SK-N-SH (cell line): ENCODE results near the gene RAB7B.

ENCODE experiments used
- EP300 ChIP-seq, 2 experiments: IDR thresholded peaks; 2 replicates each; pipeline versions ENCODE4 v1.4.0 to v1.6.1; 2012; ENCODE audit warnings: borderline replicate concordance in 1 of 2, low read depth in 1 of 2, low read length in 1 of 2
- FOSL2 ChIP-seq: IDR thresholded peaks from 2 replicates; pipeline ENCODE4 v1.4.0; 2012; ENCODE audit warnings: low read depth, mild to moderate bottlenecking, moderate library complexity, borderline replicate concordance
- GABPA ChIP-seq: IDR thresholded peaks from 2 replicates; pipeline ENCODE4 v1.4.0; 2012; ENCODE audit warnings: low read depth, mild to moderate bottlenecking
- TF ChIP-seq, protein P1 (sequence below): fragments of 200-600 bp; sonication (generic); IDR thresholded peaks from 2 replicates; pipeline ENCODE4 v1.6.1; 2017; ENCODE audit warnings: antibody characterized with exemption, mild to moderate bottlenecking, moderate library complexity
- TF ChIP-seq, protein P2 (sequence below): IDR thresholded peaks from 2 replicates; pipeline ENCODE4 v1.4.0; 2012; ENCODE audit warnings: low read depth

DNA sequence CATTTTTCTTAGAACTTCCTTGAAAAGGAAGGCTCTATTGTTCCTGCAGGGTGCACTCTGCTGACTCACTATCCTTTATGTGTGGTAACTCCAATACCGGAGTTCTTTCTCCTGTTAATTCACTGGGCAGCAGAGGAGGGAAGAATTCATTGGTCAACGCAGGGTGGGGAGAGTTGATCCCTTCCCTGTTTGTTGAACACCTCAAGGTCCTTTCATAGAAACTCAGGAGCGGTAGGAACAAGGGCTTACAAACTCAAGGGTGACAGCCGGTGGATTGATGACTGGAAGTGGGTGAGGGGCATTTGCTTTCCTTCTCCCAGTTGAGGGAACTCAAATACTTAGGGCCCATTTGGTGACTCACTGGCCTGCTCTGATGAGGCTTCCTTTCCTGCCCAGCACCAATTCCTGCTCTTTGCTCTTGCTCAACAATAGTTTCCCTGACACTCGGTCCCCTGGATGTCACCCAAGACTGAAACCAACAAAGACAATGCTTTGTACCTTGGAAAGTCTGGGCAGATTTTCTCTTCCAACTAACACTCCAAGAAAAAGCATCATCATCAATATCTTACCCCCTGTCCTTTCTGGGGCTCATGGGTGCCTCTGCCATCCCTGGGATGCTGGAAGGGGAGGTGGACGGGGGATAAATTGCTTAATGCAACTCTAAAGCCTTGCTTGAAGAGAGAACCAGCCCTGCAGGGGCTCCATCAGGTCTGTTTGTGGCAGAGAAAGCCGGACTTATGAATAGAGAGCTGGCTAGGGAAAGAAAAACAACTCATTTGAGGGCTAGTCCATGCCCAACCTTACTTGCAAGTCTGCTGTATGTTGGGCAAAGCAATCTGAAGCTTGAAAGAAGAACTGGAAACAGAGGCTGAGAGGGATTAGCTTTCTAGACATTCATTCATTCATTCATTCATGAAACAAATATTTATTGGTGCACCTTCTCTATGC is 69.2 kb downstream of the RAB7B start:
- TF ChIP-seq, protein P1, sequence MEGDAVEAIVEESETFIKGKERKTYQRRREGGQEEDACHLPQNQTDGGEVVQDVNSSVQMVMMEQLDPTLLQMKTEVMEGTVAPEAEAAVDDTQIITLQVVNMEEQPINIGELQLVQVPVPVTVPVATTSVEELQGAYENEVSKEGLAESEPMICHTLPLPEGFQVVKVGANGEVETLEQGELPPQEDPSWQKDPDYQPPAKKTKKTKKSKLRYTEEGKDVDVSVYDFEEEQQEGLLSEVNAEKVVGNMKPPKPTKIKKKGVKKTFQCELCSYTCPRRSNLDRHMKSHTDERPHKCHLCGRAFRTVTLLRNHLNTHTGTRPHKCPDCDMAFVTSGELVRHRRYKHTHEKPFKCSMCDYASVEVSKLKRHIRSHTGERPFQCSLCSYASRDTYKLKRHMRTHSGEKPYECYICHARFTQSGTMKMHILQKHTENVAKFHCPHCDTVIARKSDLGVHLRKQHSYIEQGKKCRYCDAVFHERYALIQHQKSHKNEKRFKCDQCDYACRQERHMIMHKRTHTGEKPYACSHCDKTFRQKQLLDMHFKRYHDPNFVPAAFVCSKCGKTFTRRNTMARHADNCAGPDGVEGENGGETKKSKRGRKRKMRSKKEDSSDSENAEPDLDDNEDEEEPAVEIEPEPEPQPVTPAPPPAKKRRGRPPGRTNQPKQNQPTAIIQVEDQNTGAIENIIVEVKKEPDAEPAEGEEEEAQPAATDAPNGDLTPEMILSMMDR, result no peak
- TF ChIP-seq GABPA, result no peak
- TF ChIP-seq EP300 (IDR thresholded peaks at IDR 0.05; ENCODE audit: borderline replicate concordance in 1 of 2, low read depth in 1 of 2, low read length in 1 of 2), result no peak
- TF ChIP-seq FOSL2, result peak; percentile 3; the same call in 1 of the 2 replicates
- TF ChIP-seq, protein P2, sequence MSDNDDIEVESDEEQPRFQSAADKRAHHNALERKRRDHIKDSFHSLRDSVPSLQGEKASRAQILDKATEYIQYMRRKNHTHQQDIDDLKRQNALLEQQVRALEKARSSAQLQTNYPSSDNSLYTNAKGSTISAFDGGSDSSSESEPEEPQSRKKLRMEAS, result no peak
